Tibial nerve (tissue), 4 donors: ENCODE data around the gene DCTN4.

Source experiments
- EP300 ChIP-seq, 2 donors: sonication (generic); formaldehyde crosslinking; IDR thresholded peaks; one replicate each; pipeline ENCODE4 v1.6.1; 2017; ENCODE audit warnings: antibody characterized with exemption in 2 of 2, mild to moderate bottlenecking in 1 of 2
- POLR2A ChIP-seq, 2 donors: fragments of 450-650 bp; IDR thresholded peaks; one replicate each; pipeline ENCODE4 v1.6.1; 2017; ENCODE audit warnings: antibody characterized with exemption in 2 of 2, mild to moderate bottlenecking in 2 of 2, moderate library complexity in 2 of 2
- TF ChIP-seq, protein P1 (sequence below), 5 experiments: fragments of 200-600 bp in 3 of 5; fragments of 450-650 bp in 2 of 5; sonication (generic) in 3 of 5; IDR thresholded peaks; one replicate each; pipeline ENCODE4 v1.5.1; 2016 to 2019; ENCODE audit warnings: antibody characterized with exemption in 5 of 5, mild to moderate bottlenecking in 3 of 5, moderate library complexity in 2 of 5

DNA sequence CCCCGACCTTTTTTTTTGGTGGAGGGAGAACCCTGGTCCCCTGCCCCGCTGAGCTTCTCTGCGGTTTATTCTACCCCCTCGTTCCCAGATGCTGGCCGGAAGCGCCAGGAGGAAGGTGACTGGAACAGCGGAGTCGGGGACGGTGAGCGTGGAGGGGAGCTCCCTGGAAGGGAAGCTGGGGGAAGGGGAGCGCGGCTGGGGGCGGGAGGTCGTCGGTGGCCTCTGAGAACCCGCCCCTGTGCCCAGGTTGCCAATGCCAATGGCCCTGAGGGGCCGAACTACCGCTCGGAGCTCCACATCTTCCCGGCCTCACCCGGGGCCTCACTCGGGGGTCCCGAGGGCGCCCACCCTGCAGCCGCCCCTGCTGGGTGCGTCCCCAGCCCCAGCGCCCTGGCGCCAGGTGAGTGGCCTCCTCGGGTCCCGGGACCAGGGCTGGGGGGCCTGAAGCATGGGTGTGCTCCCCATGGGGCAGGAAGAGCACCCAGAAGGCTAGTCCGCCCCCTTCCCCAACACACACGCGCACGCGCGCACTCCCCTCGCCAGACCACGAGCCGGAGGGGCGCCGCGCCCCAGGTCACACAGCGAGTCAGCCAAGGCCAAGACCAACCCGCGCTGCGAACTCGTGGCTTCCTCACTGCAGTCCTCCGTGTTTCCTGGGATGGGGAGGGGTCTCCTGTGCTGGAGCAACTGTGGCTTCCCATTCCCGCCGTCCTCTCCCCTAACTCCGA, 87.1 kb downstream of the DCTN4 start:
- TF ChIP-seq, protein P1, sequence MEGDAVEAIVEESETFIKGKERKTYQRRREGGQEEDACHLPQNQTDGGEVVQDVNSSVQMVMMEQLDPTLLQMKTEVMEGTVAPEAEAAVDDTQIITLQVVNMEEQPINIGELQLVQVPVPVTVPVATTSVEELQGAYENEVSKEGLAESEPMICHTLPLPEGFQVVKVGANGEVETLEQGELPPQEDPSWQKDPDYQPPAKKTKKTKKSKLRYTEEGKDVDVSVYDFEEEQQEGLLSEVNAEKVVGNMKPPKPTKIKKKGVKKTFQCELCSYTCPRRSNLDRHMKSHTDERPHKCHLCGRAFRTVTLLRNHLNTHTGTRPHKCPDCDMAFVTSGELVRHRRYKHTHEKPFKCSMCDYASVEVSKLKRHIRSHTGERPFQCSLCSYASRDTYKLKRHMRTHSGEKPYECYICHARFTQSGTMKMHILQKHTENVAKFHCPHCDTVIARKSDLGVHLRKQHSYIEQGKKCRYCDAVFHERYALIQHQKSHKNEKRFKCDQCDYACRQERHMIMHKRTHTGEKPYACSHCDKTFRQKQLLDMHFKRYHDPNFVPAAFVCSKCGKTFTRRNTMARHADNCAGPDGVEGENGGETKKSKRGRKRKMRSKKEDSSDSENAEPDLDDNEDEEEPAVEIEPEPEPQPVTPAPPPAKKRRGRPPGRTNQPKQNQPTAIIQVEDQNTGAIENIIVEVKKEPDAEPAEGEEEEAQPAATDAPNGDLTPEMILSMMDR (IDR thresholded peaks at IDR 0.05): no peak
- TF ChIP-seq POLR2A (IDR thresholded peaks at IDR 0.05) (no peak), EP300 (IDR thresholded peaks at IDR 0.05) (no peak)
